MCF 10A (cell line): Measurements from ENCODE around the gene RNF214. TPM values are rescaled to one million over a fixed set of nuclear protein-coding genes. Genes with fewer than 3 reads are reported as not detected.

Source experiments
- BruUV-seq: library from RNA; stranded (reverse); fragments of 400-500 nt; replicated peaks from 2 replicates; lab custom pipeline; 2021; lab: Mats Ljungman, UMichigan
- CTCF ChIA-PET: fragments of 300-600 bp; sonication (Branson Sonifier 250); formaldehyde crosslinking; extraction: SDS; loops from one replicate; lab custom pipeline; 2021; ENCODE audit warnings: antibody characterized with exemption, inconsistent platforms; lab: Yijun Ruan, JAX
- POLR2A ChIA-PET: fragments of 300-600, 350-650 bp; sonication (Branson Sonifier 250); formaldehyde crosslinking; extraction: SDS; loops from one replicate; lab custom pipeline; 2020; ENCODE audit warnings: antibody characterized with exemption, inconsistent platforms; lab: Yijun Ruan, JAX
- DNase-seq: peaks from one replicate; pipeline ENCODE4 v3.0.0-alpha.2; 2018; ENCODE audit not compliant: unreplicated experiment
- H3K27ac Mint-ChIP-seq: one replicate; pipeline ENCODE4 v1.8.0; 2022; ENCODE audit warnings: mild to moderate bottlenecking, low read depth, mixed read lengths; ENCODE audit not compliant: unreplicated experiment
- H3K27me3 Mint-ChIP-seq: one replicate; pipeline ENCODE4 v1.8.0; 2022; ENCODE audit warnings: mixed read lengths; ENCODE audit not compliant: insufficient read depth, unreplicated experiment
- H3K36me3 Mint-ChIP-seq: one replicate; pipeline ENCODE4 v1.8.0; 2022; ENCODE audit warnings: mild to moderate bottlenecking, moderate library complexity, mixed read lengths; ENCODE audit not compliant: insufficient read depth, unreplicated experiment
- H3K4me1 Mint-ChIP-seq: one replicate; pipeline ENCODE4 v1.8.0; 2022; ENCODE audit warnings: mixed read lengths; ENCODE audit not compliant: insufficient read depth, unreplicated experiment
- H3K4me3 Mint-ChIP-seq: one replicate; pipeline ENCODE4 v1.8.0; 2022; ENCODE audit warnings: mild to moderate bottlenecking, moderate library complexity, mixed read lengths; ENCODE audit not compliant: unreplicated experiment
- H3K9me3 Mint-ChIP-seq: one replicate; pipeline ENCODE4 v1.8.0; 2022; ENCODE audit warnings: mixed read lengths; ENCODE audit not compliant: unreplicated experiment
- CTCF ChIP-seq: fragments of 200-600 bp; IDR thresholded peaks from one replicate; pipeline ENCODE4 v1.8.0; 2022; ENCODE audit warnings: antibody characterized with exemption, mild to moderate bottlenecking; ENCODE audit not compliant: unreplicated experiment
- intact Hi-C: fragments of 100-400 bp; cut with micrococcal nuclease; formaldehyde crosslinking; loops from 2 replicates; pipeline ENCODE4 v1.14.1; 2022
- total RNA-seq: library from RNA; stranded (reverse); gene quantifications from 2 replicates; pipeline ENCODE4 v1.2.3, GENCODE V29; 2022

RNF214 gene
- total RNA-seq, 1 experiment from 2014 or later, result 23.3 TPM

GRCh38 chr11:117230999-117231841 lies 1.3 kb upstream of the RNF214 start:
- intact Hi-C loops, result loop anchor here (10.0 kb wide), 2 partner anchors 154 to 584 kb away; no protein-coding TSS in a partner anchor
- Mint-ChIP-seq H3K9me3 (no peaks in the 10 kb centered on the region), H3K27me3 (no peaks in the 10 kb centered on the region), H3K4me3 (peak overlapping the region; percentile 94), H3K27ac (peak overlapping the region; percentile 89), H3K4me1 (peaks cover 26% of the 10 kb centered on the region), H3K36me3 (peaks cover 27% of the 10 kb centered on the region)
- POLR2A ChIA-PET, result interaction anchor here (0.6 to 4.8 kb wide), 14 partner anchors 9 to 1036 kb away, joined by 3 to 37 read pairs (median 4); partner anchors contain the start of genes BACE1, PAFAH1B2 and SIDT2
- no peak for DNase-seq
- no peak for TF ChIP-seq CTCF
- no TSS peak for BruUV-seq
- CTCF ChIA-PET, result interaction anchor here (0.5 to 3.7 kb wide), 17 partner anchors 10 to 777 kb away, joined by 3 to 27 read pairs (median 3); partner anchors contain the start of genes BACE1, CEP164 and SIDT2

GRCh38 chr11:117231842-117232091 lies 704 bp upstream of the RNF214 start, which contains the start of gene PCSK7:
Gene PCSK7 (minus strand): TSS chr11:117232073. CDS start chr11:117229844, 2,229 bp downstream.
- H3K27ac Mint-ChIP-seq, result peak within 1 kb of the TSS; percentile 90
- peaks cover 26% of the 10 kb centered on the region for H3K4me1 Mint-ChIP-seq
- no peaks in the 10 kb centered on the region for H3K9me3 Mint-ChIP-seq
- H3K27me3 Mint-ChIP-seq, result no peaks in the 10 kb centered on the region
- peaks cover 22% of the 10 kb centered on the region for H3K36me3 Mint-ChIP-seq
- ChIA-PET POLR2A (interaction anchor here (0.6 to 4.8 kb wide), 12 partner anchors 9 to 1036 kb away, joined by 3 to 37 read pairs (median 4); partner anchors contain the start of genes BACE1, PAFAH1B2 and SIDT2), CTCF (interaction anchor here (0.5 to 3.7 kb wide), 14 partner anchors 9 to 776 kb away, joined by 3 to 27 read pairs (median 3); partner anchors contain the start of genes BACE1, CEP164 and SIDT2)
- intact Hi-C loops, result loop anchor here (2.0 to 10.0 kb wide), 3 partner anchors 85 to 583 kb away; partner anchors contain the start of gene BACE1
- peak within 1 kb of the TSS; percentile 94 for H3K4me3 Mint-ChIP-seq
- peak; percentile 57 for DNase-seq
- no TSS peak for BruUV-seq
- TF ChIP-seq CTCF, result no peak

- H3K27ac Mint-ChIP-seq, result peak overlapping the region; percentile 90
- no peaks in the 10 kb centered on the region for H3K9me3 Mint-ChIP-seq
- no peak for DNase-seq
- no peaks in the 10 kb centered on the region for H3K27me3 Mint-ChIP-seq
- peaks cover 14% of the 10 kb centered on the region for H3K36me3 Mint-ChIP-seq
- TF ChIP-seq CTCF, result no peak
- ChIA-PET CTCF (interaction anchor here (3.7 kb wide), 1 partner anchor 12 kb away, joined by 27 read pairs; no protein-coding TSS in a partner anchor), POLR2A (interaction anchor here (0.6 to 4.8 kb wide), 8 partner anchors 10 to 223 kb away, joined by 3 to 37 read pairs (median 4); partner anchors contain the start of genes PAFAH1B2 and SIDT2)
- intact Hi-C loops, result loop anchor here (2.0 to 10.0 kb wide), 3 partner anchors 84 to 582 kb away; partner anchors contain the start of gene BACE1
- BruUV-seq, result no TSS peak
- H3K4me3 Mint-ChIP-seq, result peak overlapping the region; percentile 94
- H3K4me1 Mint-ChIP-seq, result peaks cover 26% of the 10 kb centered on the region
Measured at GRCh38 chr11:117232911-117233409, 489 bp downstream of the RNF214 start.

- Mint-ChIP-seq H3K9me3 (no peaks in the 10 kb centered on the region), H3K27me3 (no peaks in the 10 kb centered on the region), H3K36me3 (peaks cover 43% of the 10 kb centered on the region), H3K27ac (no peak overlapping the region), H3K4me1 (peaks cover 15% of the 10 kb centered on the region), H3K4me3 (no peak overlapping the region)
- ChIA-PET CTCF (interaction anchor here (0.7 kb wide), 1 partner anchor 11 kb away, joined by 4 read pairs; no protein-coding TSS in a partner anchor), POLR2A (interaction anchor here (2.6 kb wide), 1 partner anchor 90 kb away, joined by 5 read pairs; no protein-coding TSS in a partner anchor)
- TF ChIP-seq CTCF, result no peak
- intact Hi-C loops, result loop anchor here (10.0 kb wide), 2 partner anchors 147 to 577 kb away; no protein-coding TSS in a partner anchor
- DNase-seq, result no peak
- no TSS peak for BruUV-seq
Measured at GRCh38 chr11:117238221-117238620, 5.8 kb downstream of the RNF214 start.
